Subcutaneous preadipocyte (primary cell): Measurements from ENCODE around the gene OR2C3. TPM values are rescaled to one million over a fixed set of nuclear protein-coding genes. Genes with fewer than 3 reads are reported as not detected.

Experiments
- total RNA-seq: library from RNA; depleted of rRNA; stranded (reverse); fragments of >200 nt; gene quantifications from 2 replicates; pipeline ENCODE4 v1.2.3, GENCODE V29; 2012

OR2C3 gene
- not detected in 2 replicates for total RNA-seq

GRCh38 chr1:247536340-247536739, at the start of gene OR2C3:
Gene OR2C3 (minus strand): TSS chr1:247536440. CDS start chr1:247532511, 3,929 bp downstream.

GRCh38 chr1:247548769-247549182, 12.5 kb upstream of the OR2C3 start, which contains the start of gene GCSAML:
Gene GCSAML (plus strand): TSS chr1:247549134. CDS start chr1:247549192, 58 bp downstream.

Other genes starting within 250 kb of the OR2C3 start
- gene ZNF496, start 204.6 kb downstream of the OR2C3 start, total RNA-seq: 16.5 and 20.9 TPM in 2 replicates
- not detected in 2 replicates for gene NLRP3, start 120.3 kb downstream of the OR2C3 start, total RNA-seq
- not detected in 2 replicates for gene OR2B11, start 78.3 kb downstream of the OR2C3 start, total RNA-seq
- gene GCSAML, start 12.7 kb upstream of the OR2C3 start, total RNA-seq: not detected in 2 replicates
- gene OR2G2, start 51.9 kb upstream of the OR2C3 start, total RNA-seq: not detected in 2 replicates
- gene OR2G3, start 69.1 kb upstream of the OR2C3 start, total RNA-seq: not detected in 2 replicates
- not detected in 2 replicates for gene OR13G1, start 143.3 kb upstream of the OR2C3 start, total RNA-seq
- gene OR6F1, start 180.2 kb upstream of the OR2C3 start, total RNA-seq: not detected in 2 replicates
- not detected in 2 replicates for gene OR14K1, start 202.2 kb upstream of the OR2C3 start, total RNA-seq
- gene OR14A2, start 211.7 kb upstream of the OR2C3 start, total RNA-seq: not detected in 2 replicates
- not detected in 2 replicates for gene OR1C1, start 224.1 kb upstream of the OR2C3 start, total RNA-seq